Spinal cord (tissue), 10 donors: ENCODE measurements around the gene ANKRD35. TPM values are rescaled to one million over a fixed set of nuclear protein-coding genes. Genes with fewer than 3 reads are reported as not detected.
A peak's percentile ranks its signal among the peaks of the same experiment; 100 is the strongest.

Source experiments
- DNase-seq, 6 donors: peaks; one replicate each; pipeline versions ENCODE4 v3.0.0 to v3.0.0-alpha.2; 2013 to 2015; ENCODE audit warnings: low spot score in 6 of 6, low read depth in 4 of 6
- H3K27ac ChIP-seq: one replicate; pipeline ENCODE4 v1.5.1; 2013; ENCODE audit warnings: low read depth, low read length, control low read depth
- H3K27me3 ChIP-seq: one replicate; pipeline ENCODE4 v1.6.1; 2013; ENCODE audit warnings: low read length; ENCODE audit not compliant: control insufficient read depth, insufficient read depth
- H3K36me3 ChIP-seq: one replicate; pipeline ENCODE4 v1.6.1; 2013; ENCODE audit warnings: low read length; ENCODE audit not compliant: control insufficient read depth, insufficient read depth
- H3K4me1 ChIP-seq: one replicate; pipeline ENCODE4 v1.6.1; 2013; ENCODE audit warnings: low read length; ENCODE audit not compliant: control insufficient read depth, insufficient read depth
- H3K4me3 ChIP-seq: one replicate; pipeline ENCODE4 v1.5.1; 2013; ENCODE audit warnings: low read depth, low read length, control low read depth
- H3K9me3 ChIP-seq: one replicate; pipeline ENCODE4 v1.6.1; 2013; ENCODE audit warnings: low read length; ENCODE audit not compliant: control insufficient read depth, insufficient read depth
- WGBS: methylation state at CpG from one replicate; pipeline ENCODE4 v1.1.5; 2013; ENCODE audit warnings: missing lambda C conversion rate; ENCODE audit not compliant: insufficient coverage; 5-methylcytosine and 5-hydroxymethylcytosine counted together
- polyA plus RNA-seq, 2 donors: library from polyadenylated mRNA; unstranded; fragments of 120-200 nt; gene quantifications; one replicate each; pipeline ENCODE4 v1.2.1, GENCODE V29; 2013; ENCODE audit not compliant: insufficient read length in 2 of 2
- total RNA-seq, 2 donors: library from RNA; depleted of rRNA in 1 of 2; stranded (reverse); fragments of 120-200 nt in 1 of 2; fragments of >200 nt in 1 of 2; gene quantifications; one replicate each; pipeline versions ENCODE4 v1.2.3 to v1.2.4, GENCODE V29; 2013 to 2014
- donor health status: healthy.

The ANKRD35 gene
- total and polyA plus RNA-seq, 4 donors = 3.7 to 11.0 (median 6.4) TPM

GRCh38 chr1:145886816-145887215, 1.1 kb upstream of the ANKRD35 start:
- Histone ChIP-seq H3K27me3 (peaks cover 11% of the 10 kb centered on the region), H3K4me1 (peaks cover 11% of the 10 kb centered on the region), H3K36me3 (no peaks in the 10 kb centered on the region), H3K9me3 (no peaks in the 10 kb centered on the region), H3K4me3 (no peak overlapping the region), H3K27ac (no peak overlapping the region)
- no peak for DNase-seq
- WGBS = 36% methylated on average over 2 of the region's 8 CpGs

- peaks cover 11% of the 10 kb centered on the region for H3K27me3 ChIP-seq
- no peaks in the 10 kb centered on the region for H3K9me3 ChIP-seq
- 40% methylated on average over 8 of the region's 11 CpGs for WGBS
- no peak overlapping the region for H3K4me3 ChIP-seq
- no peaks in the 10 kb centered on the region for H3K36me3 ChIP-seq
- peaks cover 10% of the 10 kb centered on the region for H3K4me1 ChIP-seq
- no peak overlapping the region for H3K27ac ChIP-seq
- no peak for DNase-seq
These were observed 724 bp upstream of the ANKRD35 start for GRCh38 chr1:145886390-145886789.

DNA sequence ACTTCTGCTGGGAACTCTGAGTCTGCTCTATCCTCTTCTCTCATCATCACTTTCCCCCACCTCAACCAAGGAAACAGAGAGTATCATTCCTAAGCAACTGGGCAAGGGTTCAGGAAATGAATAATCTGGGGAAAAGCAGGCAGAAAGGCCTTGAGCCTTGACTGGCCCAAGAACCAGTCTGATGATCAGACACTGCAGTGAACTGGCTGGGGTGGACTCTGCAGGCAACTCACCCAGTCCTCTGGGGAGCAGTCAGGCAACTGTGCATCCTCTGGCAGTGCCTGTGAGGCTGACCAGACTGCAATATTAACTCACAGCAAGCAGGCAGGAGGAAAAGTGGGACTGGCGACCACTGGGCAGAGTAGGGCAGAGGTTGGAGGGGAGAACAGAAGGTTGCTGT, 991 bp downstream of the ANKRD35 start:
- Histone ChIP-seq H3K27me3 (peaks cover 11% of the 10 kb centered on the region), H3K36me3 (no peaks in the 10 kb centered on the region), H3K27ac (no peak overlapping the region), H3K9me3 (no peaks in the 10 kb centered on the region), H3K4me3 (no peak overlapping the region), H3K4me1 (peaks cover 10% of the 10 kb centered on the region)
- DNase-seq = no peak
- WGBS = 71% methylated on average over 1 of the region's 1 CpG

- peaks cover 6% of the 10 kb centered on the region for H3K27me3 ChIP-seq
These were observed 5.9 kb downstream of the ANKRD35 start for GRCh38 chr1:145879775-145880174.

DNA sequence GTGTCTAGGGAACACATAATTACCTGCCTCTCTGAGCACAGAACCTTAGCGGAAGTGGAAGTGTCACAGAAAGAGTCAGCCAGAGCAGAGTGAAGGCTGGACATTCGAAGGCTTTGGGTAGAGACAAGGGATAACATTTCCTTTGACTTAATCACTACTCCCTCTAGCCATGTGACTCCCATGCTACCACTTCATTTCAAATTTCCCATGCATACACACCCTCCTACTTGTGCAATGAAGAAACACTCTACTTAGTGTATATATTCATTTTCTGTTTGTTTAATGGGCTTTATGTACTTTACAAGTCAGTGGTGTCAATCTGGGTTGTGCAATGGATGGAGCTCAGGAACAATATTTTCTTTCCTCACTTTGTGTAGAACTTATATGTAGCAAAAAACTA, 6.9 kb downstream of the ANKRD35 start:
- Histone ChIP-seq H3K27me3 (peaks cover 3% of the 10 kb centered on the region), H3K4me1 (no peaks in the 10 kb centered on the region), H3K9me3 (no peaks in the 10 kb centered on the region), H3K4me3 (no peak overlapping the region), H3K27ac (no peak overlapping the region), H3K36me3 (no peaks in the 10 kb centered on the region)
- no peak for DNase-seq
- WGBS = no CpG with 5 or more reads among the region's 2 CpGs

More at GRCh38 chr1:145879775-145880174, 5.9 kb downstream of the ANKRD35 start:
- H3K4me1 ChIP-seq = no peaks in the 10 kb centered on the region
- DNase-seq = no peak
- H3K27ac ChIP-seq = no peak overlapping the region
- H3K9me3 ChIP-seq = no peaks in the 10 kb centered on the region
- H3K4me3 ChIP-seq = no peak overlapping the region
- no peaks in the 10 kb centered on the region for H3K36me3 ChIP-seq
- 30% methylated on average over 2 of the region's 5 CpGs for WGBS

DNA sequence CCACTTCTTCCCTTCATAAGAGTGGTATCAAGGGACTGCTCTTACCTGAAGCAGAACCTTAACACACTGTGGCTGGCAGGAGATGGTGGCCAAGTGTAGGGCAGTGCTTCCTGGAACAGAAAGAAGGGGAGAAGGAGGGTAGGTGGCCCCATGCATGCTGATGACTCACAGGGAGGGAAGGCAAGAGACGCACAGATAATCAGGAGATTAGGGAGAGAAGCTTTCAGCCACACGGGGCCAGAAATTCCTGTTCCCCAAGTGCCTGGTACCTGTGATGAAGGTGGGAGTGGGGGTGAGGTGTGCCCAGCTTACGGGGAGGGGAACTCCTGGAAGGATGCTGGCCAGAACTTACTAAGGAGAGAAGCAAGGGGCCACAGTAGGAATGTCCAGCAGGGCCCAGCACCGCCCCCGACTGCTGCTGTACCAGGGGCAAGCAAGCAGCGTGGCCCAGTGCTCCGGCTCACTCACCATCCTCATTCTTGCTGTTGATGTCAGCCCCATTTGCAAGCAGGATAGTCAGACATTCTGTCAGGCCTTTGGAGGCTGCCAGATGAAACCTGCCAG, 7.7 kb downstream of the ANKRD35 start:
- Histone ChIP-seq H3K27ac (no peak overlapping the region), H3K36me3 (no peaks in the 10 kb centered on the region), H3K9me3 (no peaks in the 10 kb centered on the region), H3K27me3 (no peaks in the 10 kb centered on the region), H3K4me1 (peaks cover 6% of the 10 kb centered on the region), H3K4me3 (no peak overlapping the region)
- DNase-seq = no peak
- 83% methylated on average over 7 of the region's 7 CpGs for WGBS

GRCh38 chr1:145874646-145875045, 11.0 kb downstream of the ANKRD35 start:
- Histone ChIP-seq H3K27ac (no peak overlapping the region), H3K36me3 (no peaks in the 10 kb centered on the region), H3K27me3 (no peaks in the 10 kb centered on the region), H3K4me1 (peaks cover 25% of the 10 kb centered on the region), H3K4me3 (no peak overlapping the region), H3K9me3 (no peaks in the 10 kb centered on the region)
- WGBS = 94% methylated on average over 11 of the region's 12 CpGs
- no peak for DNase-seq

- peak overlapping the region; percentile 89 for H3K27ac ChIP-seq
- peak in 3 of 6 donors; percentile 36 to 74 (median 72) for DNase-seq
- peak overlapping the region; percentile 48 for H3K4me3 ChIP-seq
These were observed 13.4 kb downstream of the ANKRD35 start for GRCh38 chr1:145871994-145872924.

DNA sequence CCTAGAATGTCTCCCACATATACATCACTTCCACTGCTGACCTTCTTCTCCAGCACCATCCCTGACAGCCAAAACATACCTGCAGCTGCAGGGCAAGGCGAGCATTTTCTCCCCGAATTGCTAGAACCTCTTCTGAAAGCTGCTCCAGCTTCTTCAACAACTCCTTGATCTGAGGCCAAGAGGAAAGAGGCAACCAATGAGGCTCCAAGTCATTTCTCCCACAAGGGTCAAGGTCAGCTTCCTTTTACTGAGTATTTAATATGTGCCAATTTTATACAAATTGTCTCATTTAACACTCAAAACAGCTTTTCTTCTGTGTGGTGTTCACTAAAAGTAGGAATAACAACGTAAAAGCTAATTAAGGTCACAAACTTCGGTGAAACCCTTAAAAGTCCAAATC, 17.4 kb downstream of the ANKRD35 start:
- H3K27me3 ChIP-seq = no peaks in the 10 kb centered on the region
- H3K27ac ChIP-seq = no peak overlapping the region
- no peak for DNase-seq
- peaks cover 7% of the 10 kb centered on the region for H3K36me3 ChIP-seq
- no peak overlapping the region for H3K4me3 ChIP-seq
- no peaks in the 10 kb centered on the region for H3K9me3 ChIP-seq
- H3K4me1 ChIP-seq = peaks cover 21% of the 10 kb centered on the region
- 90% methylated on average over 2 of the region's 4 CpGs for WGBS

More at GRCh38 chr1:145871994-145872924, 13.4 kb downstream of the ANKRD35 start:
- 14% methylated on average over 47 of the region's 47 CpGs for WGBS
- Histone ChIP-seq H3K9me3 (no peaks in the 10 kb centered on the region), H3K4me1 (peaks cover 25% of the 10 kb centered on the region), H3K27me3 (no peaks in the 10 kb centered on the region), H3K36me3 (no peaks in the 10 kb centered on the region)
